HG02981 (cell line): Measurements from ENCODE around the gene CRISPLD2.
"Not testable (repeated sequence)": the region's sequence is repeated elsewhere in the genome, so short reads cannot be mapped to it uniquely, and the experiment has no call there.

ENCODE experiments used
- ATAC-seq: cut with Tn5 transposase; IDR thresholded peaks from one replicate; pipeline ENCODE4 v1.9.1; 2021; ENCODE audit warnings: mild to moderate bottlenecking, moderate library complexity; ENCODE audit not compliant: unreplicated experiment

CRISPLD2 gene

GRCh38 chr16:84855435-84856202 is 35.8 kb downstream of the CRISPLD2 start:
- not testable (repeated sequence) for ATAC-seq

- not testable (repeated sequence) for ATAC-seq
These were observed 36.4 kb downstream of the CRISPLD2 start for GRCh38 chr16:84856203-84856581.

GRCh38 chr16:84856811-84857210 is 37.0 kb downstream of the CRISPLD2 start:
- ATAC-seq, result not testable (repeated sequence)

GRCh38 chr16:84859681-84860080 is 39.9 kb downstream of the CRISPLD2 start:
- no peak for ATAC-seq

- ATAC-seq, result no peak
These were observed 40.6 kb downstream of the CRISPLD2 start for GRCh38 chr16:84860383-84860782.

GRCh38 chr16:84861671-84862070 is 41.9 kb downstream of the CRISPLD2 start:
- no peak for ATAC-seq

GRCh38 chr16:84862804-84863480 is 43.2 kb downstream of the CRISPLD2 start:
- ATAC-seq, result no peak

GRCh38 chr16:84863481-84863814 is 43.7 kb downstream of the CRISPLD2 start:
- ATAC-seq, result no peak

GRCh38 chr16:84864326-84864955 is 44.7 kb downstream of the CRISPLD2 start:
- no peak for ATAC-seq

- no peak for ATAC-seq
These were observed 47.9 kb downstream of the CRISPLD2 start for GRCh38 chr16:84867696-84868095.

GRCh38 chr16:84868328-84868727 is 48.5 kb downstream of the CRISPLD2 start:
- no peak for ATAC-seq

GRCh38 chr16:84868829-84869472 is 49.2 kb downstream of the CRISPLD2 start:
- no peak for ATAC-seq

GRCh38 chr16:84869473-84869845 is 49.7 kb downstream of the CRISPLD2 start:
- no peak for ATAC-seq

- ATAC-seq, result not testable (repeated sequence)
These were observed 53.2 kb downstream of the CRISPLD2 start for GRCh38 chr16:84872971-84873370.

- no peak for ATAC-seq
These were observed 54.2 kb downstream of the CRISPLD2 start for GRCh38 chr16:84874004-84874435.

GRCh38 chr16:84874553-84874952 is 54.8 kb downstream of the CRISPLD2 start:
- no peak for ATAC-seq

GRCh38 chr16:84874983-84875382 is 55.2 kb downstream of the CRISPLD2 start:
- no peak for ATAC-seq

GRCh38 chr16:84875846-84876245 is 56.1 kb downstream of the CRISPLD2 start:
- no peak for ATAC-seq

- no peak for ATAC-seq
These were observed 57.3 kb downstream of the CRISPLD2 start for GRCh38 chr16:84876873-84877606.

- no peak for ATAC-seq
These were observed 59.0 kb downstream of the CRISPLD2 start for GRCh38 chr16:84878770-84879169.
